ENCODE measurements around the gene MRPL24. TPM values are rescaled to one million over a fixed set of nuclear protein-coding genes. Genes with fewer than 3 reads are reported as not detected.

Gene MRPL24
- total and polyA plus RNA-seq, 9 of the 15 experiments (the other 6 are each of a cell fraction or from before 2014, with no cell fraction given), result 74.3 to 267 (median 113) TPM

DNA sequence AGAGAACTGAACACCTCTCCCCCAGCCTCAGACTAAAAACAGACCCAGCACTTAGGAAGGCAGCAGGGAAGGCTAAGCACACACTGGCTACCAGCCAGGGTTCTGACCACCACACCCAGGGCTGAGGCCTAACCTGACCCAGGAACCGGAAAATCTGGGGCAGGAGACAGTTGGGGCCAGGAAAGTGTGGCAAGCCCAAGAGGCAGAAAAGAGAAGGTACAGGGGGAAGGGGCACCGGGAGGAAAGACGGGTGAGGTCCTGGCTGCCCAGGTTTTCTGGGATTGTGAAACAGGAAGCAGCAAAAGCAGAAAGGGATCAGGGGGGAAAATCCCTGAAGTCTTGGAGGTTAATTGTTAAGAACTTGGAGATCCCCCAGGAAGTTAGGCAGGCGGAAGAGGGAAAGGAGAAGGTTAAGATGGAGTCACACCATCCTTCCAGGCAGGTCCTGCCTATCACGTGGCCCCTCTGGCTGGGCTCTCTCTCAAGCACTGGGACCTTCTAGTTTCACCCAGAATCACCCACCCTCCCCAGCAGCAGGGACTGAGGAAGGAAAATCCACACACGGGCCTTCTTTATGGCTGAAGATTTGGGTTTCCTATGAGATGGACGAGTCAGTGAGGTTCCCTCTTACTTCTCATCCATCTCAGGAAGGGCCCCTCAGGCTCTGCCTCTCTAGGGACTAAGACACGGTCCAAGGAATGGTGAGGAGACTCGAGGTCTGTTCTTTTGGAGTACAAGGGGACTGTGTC is 8.0 kb upstream of the MRPL24 start (continued):
- TF ChIP-seq GATAD2A (IDR thresholded peaks at IDR 0.05) (peak; percentile 65; the same call in 1 of the 2 replicates), ZNF224 (CRISPR knock-in tag; IDR thresholded peaks at IDR 0.05) (no peak), GTF2F1 (IDR thresholded peaks at IDR 0.05; ENCODE audit: low read depth, low read length) (no peak), HDAC1 (IDR thresholded peaks at IDR 0.05) (0 out of 4 replicates have a peak, but pooled peaks of 1 of the 2 experiments have one; percentile 29), PHF21A (IDR thresholded peaks at IDR 0.05; ENCODE audit: borderline replicate concordance, low read depth) (0 out of 2 replicates have a peak, but pooled peaks have one; percentile 16), ZFP30 (CRISPR knock-in tag; IDR thresholded peaks at IDR 0.05; ENCODE audit: borderline replicate concordance) (no peak), LARP7 (IDR thresholded peaks at IDR 0.05) (0 out of 2 replicates have a peak, but pooled peaks have one; percentile 41)

DNA sequence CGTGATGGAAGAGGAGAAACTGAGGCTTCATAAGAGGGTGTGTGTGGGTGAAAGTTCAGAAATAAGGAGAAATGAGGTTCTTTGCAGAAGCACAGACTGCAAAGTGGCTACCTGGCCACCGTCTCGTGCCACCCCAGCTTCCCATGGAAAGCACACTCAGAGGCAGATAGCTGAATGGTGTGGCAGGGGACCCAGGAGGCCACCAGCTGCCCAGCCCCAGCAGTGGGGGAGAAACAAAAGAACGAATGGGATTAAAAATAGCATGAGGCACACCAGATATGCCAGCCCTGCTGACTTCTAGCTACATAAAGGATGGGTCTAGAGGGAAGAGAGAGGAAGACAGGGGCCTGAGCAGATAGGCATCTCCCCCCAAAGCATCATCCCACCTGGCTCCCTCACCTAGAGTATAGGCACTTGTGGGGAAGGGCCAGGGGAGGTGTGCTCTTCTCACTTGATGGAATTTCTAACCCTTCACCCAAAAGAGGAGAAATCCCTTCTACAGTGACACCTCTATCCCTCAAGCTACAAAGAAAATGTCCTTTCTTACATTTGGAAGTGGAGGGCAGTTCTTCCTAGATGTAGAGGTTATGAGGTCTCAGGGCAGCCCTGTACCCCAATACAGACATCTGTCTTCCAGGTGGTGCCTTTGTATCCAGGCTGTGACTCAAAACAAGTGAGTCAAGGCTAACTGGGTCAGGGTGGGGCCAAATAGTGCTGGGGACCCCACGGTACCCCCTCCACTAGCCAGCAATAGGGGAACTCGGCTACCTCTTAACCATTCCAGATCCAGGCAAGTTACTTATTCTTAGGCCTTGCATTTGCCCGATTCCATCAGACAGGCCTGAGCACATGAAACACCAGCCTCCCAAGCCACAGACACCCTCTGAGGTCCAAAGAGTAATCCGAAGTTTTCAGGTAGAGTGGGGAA is 7.1 kb upstream of the MRPL24 start:
- 7% methylated on average over 8 of the region's 8 CpGs for WGBS (ENCODE audit: insufficient coverage, low coverage, missing lambda C conversion rate)
- peak overlapping the region; percentile 97 for H3K4me2 ChIP-seq (ENCODE audit: insufficient read depth, low read length)
- H3K27ac ChIP-seq (ENCODE audit: extremely low read depth, low read depth, low read length), result peak overlapping the region; percentile 89
- H3K4me1 ChIP-seq (replicated peaks in 1 of 2; ENCODE audit: control insufficient read depth in 2 of 2, insufficient read depth in 2 of 2, low read length in 2 of 2), result peaks cover 33 to 50% of the 10 kb centered on the region in 2 experiments
- in situ Hi-C loops (cut with MboI), result loop anchor here (25.0 kb wide), 1 partner anchor 1436 kb away; the partner anchor contains the start of genes FDPS, PKLR and RUSC1
- no peak for DNase-seq (ENCODE audit: extremely low read depth in 1 of 4, low spot score in 3 of 4)
- intact Hi-C loops (cut with micrococcal nuclease), result no loop called here
- no peak for ATAC-seq
- H3K27me3 ChIP-seq (ENCODE audit: control insufficient read depth in 2 of 2, insufficient read depth in 2 of 2, low read length in 2 of 2), result no peaks in the 10 kb centered on the region
- H4K20me1 ChIP-seq (replicated peaks; ENCODE audit: control insufficient read depth, insufficient read depth, low read length), result peaks cover 26% of the 10 kb centered on the region
- H2AFZ ChIP-seq (ENCODE audit: low read depth, low read length), result no peak overlapping the region
- H3K36me3 ChIP-seq (ENCODE audit: control insufficient read depth, insufficient read depth, low read length), result peaks cover 62% of the 10 kb centered on the region
- no peak for FAIRE-seq
- POLR2A ChIA-PET, result interaction anchor here (0.6 to 1.7 kb wide), 5 partner anchors 15 to 148 kb away, joined by 3 to 4 read pairs (median 3); partner anchors contain the start of gene PRCC
- peaks cover 91% of the 10 kb centered on the region for H3K79me2 ChIP-seq (ENCODE audit: control insufficient read depth, insufficient read depth, low read length)
- H3K9me1 ChIP-seq (ENCODE audit: control insufficient read depth, insufficient read depth, low read length), result no peaks in the 10 kb centered on the region
- H3K9ac ChIP-seq (ENCODE audit: insufficient read depth in 1 of 2, low read depth in 2 of 2, low read length in 2 of 2), result peak overlapping the region; percentile 94 to 96
- no TSS peak for BruUV-seq (replicated peaks)
- CTCF ChIA-PET (ENCODE audit: low intra/inter-chr PET ratio), result no interaction called here
- peak overlapping the region; percentile 95 for H3K4me3 ChIP-seq
- H3K9me3 ChIP-seq (replicated peaks; ENCODE audit: control insufficient read depth, insufficient read depth, low read depth, low read length), result no peaks in the 10 kb centered on the region
- TF ChIP-seq NFRKB (IDR thresholded peaks at IDR 0.05; ENCODE audit: low read depth), result 0 out of 2 replicates have a peak, but pooled peaks have one; percentile 27
- no peak for TF ChIP-seq NR4A1 (CRISPR knock-in tag; IDR thresholded peaks at IDR 0.05)
- TF ChIP-seq NR4A1 (tag; IDR thresholded peaks at IDR 0.05), result 0 out of 2 replicates have a peak, but pooled peaks have one; percentile 9
- peak; percentile 5 for TF ChIP-seq CHD1 (IDR thresholded peaks at IDR 0.05; ENCODE audit: low read length)
- no peak for TF ChIP-seq ZNF384 (IDR thresholded peaks at IDR 0.05; ENCODE audit: low read depth, low read length)
- no peak for TF ChIP-seq SUPT5H (IDR thresholded peaks at IDR 0.05)
- TF ChIP-seq NR2C2 (CRISPR knock-in tag; IDR thresholded peaks at IDR 0.05), result 0 out of 2 replicates have a peak, but pooled peaks have one; percentile 15
- TF ChIP-seq NR2C2 (tag; IDR thresholded peaks at IDR 0.05), result no peak
- TF ChIP-seq ZBTB7A (IDR thresholded peaks at IDR 0.05; ENCODE audit: borderline replicate concordance, control insufficient read depth, low read depth, low read length), result peak; percentile 40; the same call in 1 of the 2 replicates
- 0 out of 4 replicates have a peak, but pooled peaks of 1 of the 2 experiments have one; percentile 23 for TF ChIP-seq FOXA3 (CRISPR knock-in tag; conservative IDR thresholded peaks at IDR 0.05 in 1 of 2, IDR thresholded peaks at IDR 0.05 in 1 of 2)
- TF ChIP-seq, protein P1, sequence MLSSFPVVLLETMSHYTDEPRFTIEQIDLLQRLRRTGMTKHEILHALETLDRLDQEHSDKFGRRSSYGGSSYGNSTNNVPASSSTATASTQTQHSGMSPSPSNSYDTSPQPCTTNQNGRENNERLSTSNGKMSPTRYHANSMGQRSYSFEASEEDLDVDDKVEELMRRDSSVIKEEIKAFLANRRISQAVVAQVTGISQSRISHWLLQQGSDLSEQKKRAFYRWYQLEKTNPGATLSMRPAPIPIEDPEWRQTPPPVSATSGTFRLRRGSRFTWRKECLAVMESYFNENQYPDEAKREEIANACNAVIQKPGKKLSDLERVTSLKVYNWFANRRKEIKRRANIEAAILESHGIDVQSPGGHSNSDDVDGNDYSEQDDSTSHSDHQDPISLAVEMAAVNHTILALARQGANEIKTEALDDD (IDR thresholded peaks at IDR 0.05), result 0 out of 2 replicates have a peak, but pooled peaks have one; percentile 3
